Measurements from ENCODE around the gene ERVH48-1. TPM values are rescaled to one million over a fixed set of nuclear protein-coding genes. Genes with fewer than 3 reads are reported as not detected.

Gene ERVH48-1
- total and polyA plus RNA-seq, 4 donors, result 0.02 to 1.1 (median 0.15) TPM

DNA sequence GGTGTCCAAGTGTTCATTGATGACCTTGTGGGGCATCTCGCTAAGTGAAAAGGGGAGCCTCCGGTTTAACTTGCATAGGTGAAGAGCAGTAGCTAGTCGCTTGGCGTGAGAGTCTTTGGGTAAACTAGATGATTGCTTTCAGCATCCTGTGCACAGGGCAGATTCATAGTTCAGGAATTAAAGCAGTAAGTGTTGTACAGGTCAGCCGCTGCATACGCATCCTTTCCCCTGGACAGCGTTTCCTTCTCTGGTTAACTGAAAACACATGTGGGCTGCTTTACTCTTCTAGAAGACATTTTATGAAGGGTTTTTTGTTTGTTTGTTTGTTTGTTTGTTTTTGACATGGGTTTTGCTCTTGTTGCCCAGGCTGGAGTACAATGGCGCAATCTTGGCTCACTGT is 20.2 kb downstream of the ERVH48-1 start:
- no peaks in the 10 kb centered on the region for H3K9me3 ChIP-seq (ENCODE audit: control insufficient read depth in 4 of 4, insufficient read depth in 3 of 4, low read length in 3 of 4)
- DNase-seq (no peak), ATAC-seq (ENCODE audit: insufficient read depth, low FRiP score) (no peak)
- peaks cover 31 to 41% (median 37%) of the 10 kb centered on the region in 4 donors for H3K36me3 ChIP-seq (ENCODE audit: control insufficient read depth in 4 of 4, insufficient read depth in 4 of 4, low read length in 4 of 4)
- H3K4me3 ChIP-seq, result no peak overlapping the region
- WGBS, 2 donors, result 97 to 100% methylated on average over 8 of the region's 8 CpGs
- H3K27ac ChIP-seq (ENCODE audit: low read depth in 1 of 2, low read length in 1 of 2), result no peak overlapping the region
- H3K9ac ChIP-seq (ENCODE audit: insufficient read depth in 1 of 2, low read length in 2 of 2), result no peak overlapping the region
- peaks cover 0 to 2% (median 0%) of the 10 kb centered on the region in 5 donors for H3K4me1 ChIP-seq (ENCODE audit: control insufficient read depth in 5 of 5, insufficient read depth in 5 of 5, low read length in 5 of 5)
- no peaks in the 10 kb centered on the region for H3K27me3 ChIP-seq (ENCODE audit: control insufficient read depth in 3 of 3, insufficient read depth in 3 of 3, low read length in 2 of 3)
- TF ChIP-seq, protein P1, sequence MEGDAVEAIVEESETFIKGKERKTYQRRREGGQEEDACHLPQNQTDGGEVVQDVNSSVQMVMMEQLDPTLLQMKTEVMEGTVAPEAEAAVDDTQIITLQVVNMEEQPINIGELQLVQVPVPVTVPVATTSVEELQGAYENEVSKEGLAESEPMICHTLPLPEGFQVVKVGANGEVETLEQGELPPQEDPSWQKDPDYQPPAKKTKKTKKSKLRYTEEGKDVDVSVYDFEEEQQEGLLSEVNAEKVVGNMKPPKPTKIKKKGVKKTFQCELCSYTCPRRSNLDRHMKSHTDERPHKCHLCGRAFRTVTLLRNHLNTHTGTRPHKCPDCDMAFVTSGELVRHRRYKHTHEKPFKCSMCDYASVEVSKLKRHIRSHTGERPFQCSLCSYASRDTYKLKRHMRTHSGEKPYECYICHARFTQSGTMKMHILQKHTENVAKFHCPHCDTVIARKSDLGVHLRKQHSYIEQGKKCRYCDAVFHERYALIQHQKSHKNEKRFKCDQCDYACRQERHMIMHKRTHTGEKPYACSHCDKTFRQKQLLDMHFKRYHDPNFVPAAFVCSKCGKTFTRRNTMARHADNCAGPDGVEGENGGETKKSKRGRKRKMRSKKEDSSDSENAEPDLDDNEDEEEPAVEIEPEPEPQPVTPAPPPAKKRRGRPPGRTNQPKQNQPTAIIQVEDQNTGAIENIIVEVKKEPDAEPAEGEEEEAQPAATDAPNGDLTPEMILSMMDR (IDR thresholded peaks at IDR 0.05; ENCODE audit: control extremely low read depth, extremely low read depth), result no peak

GRCh38 chr21:42903817-42904216 is 21.6 kb downstream of the ERVH48-1 start:
- H3K4me1 ChIP-seq (ENCODE audit: control insufficient read depth in 5 of 5, insufficient read depth in 5 of 5, low read length in 5 of 5), result peaks cover 0 to 2% (median 0%) of the 10 kb centered on the region in 5 donors
- peaks cover 21 to 43% (median 34%) of the 10 kb centered on the region in 4 donors for H3K36me3 ChIP-seq (ENCODE audit: control insufficient read depth in 4 of 4, insufficient read depth in 4 of 4, low read length in 4 of 4)
- ATAC-seq (ENCODE audit: insufficient read depth, low FRiP score) (no peak), DNase-seq (no peak)
- no peak overlapping the region for H3K27ac ChIP-seq (ENCODE audit: low read depth in 1 of 2, low read length in 1 of 2)
- WGBS, 2 donors, result 95 to 97% methylated on average over 11 of the region's 11 CpGs
- H3K9me3 ChIP-seq (ENCODE audit: control insufficient read depth in 4 of 4, insufficient read depth in 3 of 4, low read length in 3 of 4), result no peaks in the 10 kb centered on the region
- no peaks in the 10 kb centered on the region for H3K27me3 ChIP-seq (ENCODE audit: control insufficient read depth in 3 of 3, insufficient read depth in 3 of 3, low read length in 2 of 3)
- TF ChIP-seq, protein P1 (IDR thresholded peaks at IDR 0.05; ENCODE audit: control extremely low read depth, extremely low read depth), result no peak
- H3K9ac ChIP-seq (ENCODE audit: insufficient read depth in 1 of 2, low read length in 2 of 2), result no peak overlapping the region
- no peak overlapping the region for H3K4me3 ChIP-seq

GRCh38 chr21:42900446-42900845 is 25.0 kb downstream of the ERVH48-1 start:
- DNase-seq (no peak), ATAC-seq (ENCODE audit: insufficient read depth, low FRiP score) (no peak)
- no peaks in the 10 kb centered on the region for H3K9me3 ChIP-seq (ENCODE audit: control insufficient read depth in 4 of 4, insufficient read depth in 3 of 4, low read length in 3 of 4)
- peaks cover 19 to 37% (median 31%) of the 10 kb centered on the region in 4 donors for H3K36me3 ChIP-seq (ENCODE audit: control insufficient read depth in 4 of 4, insufficient read depth in 4 of 4, low read length in 4 of 4)
- H3K9ac ChIP-seq (ENCODE audit: insufficient read depth in 1 of 2, low read length in 2 of 2), result no peak overlapping the region
- no peak overlapping the region for H3K27ac ChIP-seq (ENCODE audit: low read depth in 1 of 2, low read length in 1 of 2)
- 74 to 86% methylated on average over 4 of the region's 4 CpGs for WGBS, 2 donors
- no peaks in the 10 kb centered on the region for H3K27me3 ChIP-seq (ENCODE audit: control insufficient read depth in 3 of 3, insufficient read depth in 3 of 3, low read length in 2 of 3)
- TF ChIP-seq, protein P1 (IDR thresholded peaks at IDR 0.05; ENCODE audit: control extremely low read depth, extremely low read depth), result no peak
- peaks cover 0 to 2% (median 0%) of the 10 kb centered on the region in 5 donors for H3K4me1 ChIP-seq (ENCODE audit: control insufficient read depth in 5 of 5, insufficient read depth in 5 of 5, low read length in 5 of 5)
- no peak overlapping the region for H3K4me3 ChIP-seq

Data from lung (tissue), 12 donors.